Measurements from ENCODE around the gene LHX4. TPM values are rescaled to one million over a fixed set of nuclear protein-coding genes. Genes with fewer than 3 reads are reported as not detected.

Gene LHX4
- total and polyA plus RNA-seq, 10 donors = 0.02 to 2.0 (median 0.03) TPM; not detected in 5

DNA sequence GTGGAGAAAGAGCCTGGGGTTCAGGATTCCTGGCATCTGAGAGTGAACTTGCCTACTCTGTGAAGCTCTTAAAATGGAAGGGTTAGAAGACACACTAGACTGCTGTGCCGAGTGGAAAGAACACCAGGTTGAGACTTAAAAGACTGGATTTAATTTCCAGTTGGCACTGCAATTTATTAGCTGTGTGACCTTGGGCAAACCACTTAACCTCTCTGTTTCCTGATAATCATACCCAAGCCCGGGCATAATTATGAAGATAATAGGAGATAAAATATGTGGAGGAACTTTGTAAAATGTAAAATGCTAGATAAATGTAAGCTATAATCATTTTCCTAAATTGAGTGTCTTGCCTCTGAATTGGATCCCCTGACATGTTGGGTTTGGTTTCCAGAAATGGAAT lies 4.7 kb upstream of the LHX4 start:
- Histone ChIP-seq H3K36me3 (no peaks in the 10 kb centered on the region), H3K27me3 (replicated peaks in 1 of 7) (peaks cover 0 to 93% (median 52%) of the 10 kb centered on the region in 7 donors)
- DNase-seq = no peak

DNA sequence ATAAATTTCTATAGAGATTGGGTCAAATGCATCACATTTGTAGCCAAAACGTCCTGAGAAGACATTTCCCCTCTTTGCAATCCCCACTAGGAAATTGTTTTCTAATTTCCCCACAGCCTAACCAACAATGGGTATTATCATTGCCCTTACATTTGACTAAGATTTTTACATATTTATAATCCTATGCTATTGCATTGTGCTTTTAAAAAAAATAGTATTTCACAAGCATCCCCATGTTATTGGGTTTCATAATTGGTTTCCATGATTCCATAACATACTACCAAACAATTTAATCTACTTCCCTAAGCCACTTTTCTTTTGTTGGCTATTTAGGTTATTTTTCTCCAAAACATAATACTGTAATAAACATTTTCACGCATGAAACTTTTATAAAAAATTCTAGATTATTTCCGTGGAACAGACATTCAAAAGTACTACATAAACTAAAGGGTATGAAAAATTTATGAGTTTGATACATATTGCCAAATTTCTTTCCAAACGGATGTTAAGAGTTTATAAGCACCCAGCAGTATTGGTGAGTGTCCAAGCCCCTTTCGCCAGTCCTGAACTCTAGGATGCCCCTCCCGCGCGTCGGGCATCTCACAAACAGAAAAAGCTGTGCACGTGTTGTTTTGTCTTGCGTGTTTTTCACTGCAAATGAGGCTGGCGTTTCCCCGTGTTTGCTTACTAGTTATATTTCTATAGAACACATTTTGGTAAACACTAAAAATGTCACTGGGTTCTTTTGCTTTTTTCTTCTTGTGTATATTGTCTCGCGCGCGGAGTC lies 2.0 kb upstream of the LHX4 start:
- DNase-seq = no peak
- TF ChIP-seq, protein P1, sequence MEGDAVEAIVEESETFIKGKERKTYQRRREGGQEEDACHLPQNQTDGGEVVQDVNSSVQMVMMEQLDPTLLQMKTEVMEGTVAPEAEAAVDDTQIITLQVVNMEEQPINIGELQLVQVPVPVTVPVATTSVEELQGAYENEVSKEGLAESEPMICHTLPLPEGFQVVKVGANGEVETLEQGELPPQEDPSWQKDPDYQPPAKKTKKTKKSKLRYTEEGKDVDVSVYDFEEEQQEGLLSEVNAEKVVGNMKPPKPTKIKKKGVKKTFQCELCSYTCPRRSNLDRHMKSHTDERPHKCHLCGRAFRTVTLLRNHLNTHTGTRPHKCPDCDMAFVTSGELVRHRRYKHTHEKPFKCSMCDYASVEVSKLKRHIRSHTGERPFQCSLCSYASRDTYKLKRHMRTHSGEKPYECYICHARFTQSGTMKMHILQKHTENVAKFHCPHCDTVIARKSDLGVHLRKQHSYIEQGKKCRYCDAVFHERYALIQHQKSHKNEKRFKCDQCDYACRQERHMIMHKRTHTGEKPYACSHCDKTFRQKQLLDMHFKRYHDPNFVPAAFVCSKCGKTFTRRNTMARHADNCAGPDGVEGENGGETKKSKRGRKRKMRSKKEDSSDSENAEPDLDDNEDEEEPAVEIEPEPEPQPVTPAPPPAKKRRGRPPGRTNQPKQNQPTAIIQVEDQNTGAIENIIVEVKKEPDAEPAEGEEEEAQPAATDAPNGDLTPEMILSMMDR (IDR thresholded peaks at IDR 0.05 in 8 of 11, conservative IDR thresholded peaks at IDR 0.05 in 3 of 11) = no peak
- no peak for TF ChIP-seq POLR2A (IDR thresholded peaks at IDR 0.05)
- TF ChIP-seq POLR2AphosphoS5 (IDR thresholded peaks at IDR 0.05) = no peak
- H3K27ac ChIP-seq = no peak overlapping the region
- H3K4me1 ChIP-seq = peaks cover 23 to 49% (median 42%) of the 10 kb centered on the region in 6 donors
- WGBS, 5 donors = 18 to 27% (median 20%) methylated on average over 17 of the region's 17 CpGs
- H3K36me3 ChIP-seq = no peaks in the 10 kb centered on the region
- no peaks in the 10 kb centered on the region for H3K9me3 ChIP-seq
- peaks cover 9 to 98% (median 78%) of the 10 kb centered on the region in 7 donors for H3K27me3 ChIP-seq (replicated peaks in 1 of 7)
- intact Hi-C loops (cut with DNase I; ENCODE audit: low total_unique reads) = no loop called here
- peak overlapping the region in 1 of 8 donors; percentile 84 for H3K4me3 ChIP-seq

More for the DNA sequence above, 4.7 kb upstream of the LHX4 start:
- intact Hi-C loops (cut with DNase I; ENCODE audit: low total_unique reads) = no loop called here
- TF ChIP-seq POLR2AphosphoS5 (IDR thresholded peaks at IDR 0.05) (no peak), POLR2A (IDR thresholded peaks at IDR 0.05) (no peak)
- TF ChIP-seq, protein P1 (IDR thresholded peaks at IDR 0.05 in 8 of 11, conservative IDR thresholded peaks at IDR 0.05 in 3 of 11) = no peak
- 51 to 77% (median 64%) methylated on average over 2 of the region's 2 CpGs for WGBS, 5 donors
- H3K4me3 ChIP-seq = no peak overlapping the region
- H3K27ac ChIP-seq = no peak overlapping the region
- H3K4me1 ChIP-seq = peaks cover 9 to 23% (median 20%) of the 10 kb centered on the region in 6 donors
- no peaks in the 10 kb centered on the region for H3K9me3 ChIP-seq

DNA sequence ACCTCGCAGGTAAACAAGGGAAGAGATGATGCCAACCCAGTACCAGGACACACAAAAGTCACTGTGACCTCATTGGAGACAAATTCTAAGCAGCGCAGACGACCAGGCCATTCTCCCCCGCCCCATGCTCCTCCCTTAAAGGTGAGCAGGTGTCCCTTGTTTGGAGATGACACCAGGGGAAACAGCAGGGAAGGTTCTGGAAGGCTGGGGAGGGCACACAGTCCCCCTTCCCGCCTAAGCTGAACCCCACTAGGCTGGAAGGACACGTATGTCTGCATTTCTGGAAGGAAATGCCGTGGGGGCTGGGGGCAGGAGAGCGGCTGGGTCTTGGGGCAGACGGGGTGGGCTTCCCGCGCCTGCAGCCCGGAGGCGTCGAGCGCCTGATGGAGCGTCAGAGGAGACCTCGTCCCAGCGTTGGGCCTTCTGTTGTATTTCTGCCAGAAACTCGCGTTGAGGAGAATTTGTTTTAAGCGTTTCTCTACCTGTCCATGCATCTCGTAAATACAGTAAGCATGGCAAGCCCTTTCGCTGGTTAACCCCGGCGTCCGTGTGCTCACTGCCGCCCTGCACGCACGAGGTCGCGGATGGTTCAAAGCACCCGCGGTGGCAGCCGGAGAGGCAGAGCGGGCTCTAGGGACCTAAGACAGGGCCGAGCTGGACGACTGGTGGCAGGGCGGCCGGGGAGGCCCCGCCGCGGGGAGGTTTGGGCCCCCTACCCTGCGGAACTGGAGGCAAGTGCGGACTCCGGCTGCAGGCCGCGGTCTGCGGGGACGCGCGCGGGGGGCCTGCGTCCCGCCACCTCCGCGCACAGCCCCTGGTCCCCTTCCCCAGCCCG lies 1.2 kb upstream of the LHX4 start:
- 4 to 8% (median 6%) methylated on average over 39 to 57 of the region's 57 CpGs for WGBS, 5 donors
- no peak for DNase-seq
- Histone ChIP-seq H3K4me3 (peak overlapping the region; percentile 18 to 84 (median 70)), H3K27me3 (replicated peaks in 1 of 7) (peaks cover 9 to 100% (median 86%) of the 10 kb centered on the region in 7 donors), H3K27ac (no peak overlapping the region), H3K36me3 (no peaks in the 10 kb centered on the region), H3K4me1 (peaks cover 31 to 57% (median 50%) of the 10 kb centered on the region in 6 donors), H3K9me3 (no peaks in the 10 kb centered on the region)
- intact Hi-C loops (cut with DNase I; ENCODE audit: low total_unique reads) = no loop called here
- TF ChIP-seq POLR2A (IDR thresholded peaks at IDR 0.05) = no peak
- TF ChIP-seq, protein P1 (IDR thresholded peaks at IDR 0.05 in 8 of 11, conservative IDR thresholded peaks at IDR 0.05 in 3 of 11) = no peak
- TF ChIP-seq POLR2AphosphoS5 (IDR thresholded peaks at IDR 0.05) = no peak

DNA sequence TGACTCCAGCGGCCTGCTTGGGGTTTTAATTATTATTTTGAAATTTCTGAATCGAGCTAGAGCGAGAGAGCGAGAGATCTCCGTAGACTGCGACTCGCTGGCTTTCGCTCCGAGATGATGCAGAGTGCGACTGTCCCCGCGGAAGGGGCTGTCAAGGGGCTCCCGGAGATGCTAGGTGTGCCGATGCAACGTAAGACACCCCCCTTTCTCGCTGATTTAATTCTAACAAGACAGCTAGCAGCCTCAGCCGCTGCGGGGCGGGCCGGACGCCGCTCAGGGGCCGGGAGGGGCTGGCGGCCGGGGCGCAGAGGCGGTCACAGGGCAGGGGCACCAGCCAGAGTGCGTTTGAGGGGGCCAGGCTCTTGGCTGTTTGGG lies 339 bp downstream of the LHX4 start:
- no peak for DNase-seq
- intact Hi-C loops (cut with DNase I; ENCODE audit: low total_unique reads) = no loop called here
- WGBS, 5 donors = 1 to 2% (median 1%) methylated on average over 27 to 28 of the region's 28 CpGs
- no peaks in the 10 kb centered on the region for H3K36me3 ChIP-seq
- H3K27ac ChIP-seq = no peak overlapping the region
- H3K4me1 ChIP-seq = peaks cover 39 to 73% (median 64%) of the 10 kb centered on the region in 6 donors
- peak overlapping the region; percentile 18 to 84 (median 70) for H3K4me3 ChIP-seq
- H3K27me3 ChIP-seq (replicated peaks in 1 of 7) = peaks cover 9 to 100% (median 99%) of the 10 kb centered on the region in 7 donors
- TF ChIP-seq POLR2A (IDR thresholded peaks at IDR 0.05) = no peak
- TF ChIP-seq, protein P1 (IDR thresholded peaks at IDR 0.05 in 8 of 11, conservative IDR thresholded peaks at IDR 0.05 in 3 of 11) = no peak
- no peak for TF ChIP-seq POLR2AphosphoS5 (IDR thresholded peaks at IDR 0.05)
- no peaks in the 10 kb centered on the region for H3K9me3 ChIP-seq
